ENCODE results near the gene SYNJ1. TPM values are rescaled to one million over a fixed set of nuclear protein-coding genes. Genes with fewer than 3 reads are reported as not detected.
A peak's percentile ranks its signal among the peaks of the same experiment; 100 is the strongest.

SYNJ1 gene
- total and polyA plus RNA-seq, 2 of the 13 experiments (the other 11 are each of a cell fraction or from before 2014, with no cell fraction given), result 2.0 to 2.7 TPM

GRCh38 chr21:32612075-32612998, 115.5 kb downstream of the SYNJ1 start, which contains the start of gene CFAP298 (continued):
- TF ChIP-seq ZNF740 (CRISPR knock-in tag; IDR thresholded peaks at IDR 0.05) (peak; percentile 85), ARID5B (CRISPR knock-in tag; IDR thresholded peaks at IDR 0.05) (peak; percentile 51), ZNF143 (CRISPR knock-in tag; IDR thresholded peaks at IDR 0.05) (peak; percentile 52; the same call in 1 of the 2 replicates), FOXK1 (CRISPR knock-in tag; IDR thresholded peaks at IDR 0.05; ENCODE audit: borderline replicate concordance, low read depth) (peak; percentile 60; the same call in 1 of the 2 replicates), ZBTB1 (CRISPR knock-in tag; IDR thresholded peaks at IDR 0.05; ENCODE audit: borderline replicate concordance) (no peak), CEBPG (CRISPR knock-in tag; IDR thresholded peaks at IDR 0.05) (no peak), SIX4 (CRISPR knock-in tag; IDR thresholded peaks at IDR 0.05) (0 out of 2 replicates have a peak, but pooled peaks have one; percentile 12), YEATS2 (CRISPR knock-in tag; IDR thresholded peaks at IDR 0.05; ENCODE audit: borderline replicate concordance) (peak; percentile 78), ZSCAN21 (CRISPR knock-in tag; IDR thresholded peaks at IDR 0.05; ENCODE audit: borderline replicate concordance) (peak; percentile 67; the same call in 1 of the 2 replicates), PHF21A (CRISPR knock-in tag; IDR thresholded peaks at IDR 0.05) (0 out of 2 replicates have a peak, but pooled peaks have one; percentile 55), TFDP2 (CRISPR knock-in tag; IDR thresholded peaks at IDR 0.05) (peak; percentile 39; the same call in 1 of the 2 replicates), ZNF678 (CRISPR knock-in tag; IDR thresholded peaks at IDR 0.05) (no peak), NCOA5 (CRISPR knock-in tag; IDR thresholded peaks at IDR 0.05) (no peak), ZNF749 (CRISPR knock-in tag; IDR thresholded peaks at IDR 0.05; ENCODE audit: borderline replicate concordance) (peak; percentile 95), ZFP36L1 (CRISPR knock-in tag; IDR thresholded peaks at IDR 0.05) (no peak), BATF2 (CRISPR knock-in tag; IDR thresholded peaks at IDR 0.05) (peak; percentile 91), REST (IDR thresholded peaks at IDR 0.05; ENCODE audit: borderline replicate concordance in 1 of 2, low read depth in 1 of 2, low read length in 2 of 2) (no peak)
